ENCODE results near the gene RGS21. TPM values are rescaled to one million over a fixed set of nuclear protein-coding genes. Genes with fewer than 3 reads are reported as not detected.
"Not testable (repeated sequence)": the region's sequence is repeated elsewhere in the genome, so short reads cannot be mapped to it uniquely, and the experiment has no call there.

RGS21 gene
- total RNA-seq, 1 donor from 2014 or later: not detected

GRCh38 chr1:192303029-192303428 lies 13.8 kb upstream of the RGS21 start:
- DNase-seq (ENCODE audit: low read depth): no peak
- no peak overlapping the region for H3K4me3 ChIP-seq (ENCODE audit: low read depth, low read length)
- no peak for TF ChIP-seq CTCF (conservative IDR thresholded peaks at IDR 0.05; ENCODE audit: low read depth, low read length)

DNA sequence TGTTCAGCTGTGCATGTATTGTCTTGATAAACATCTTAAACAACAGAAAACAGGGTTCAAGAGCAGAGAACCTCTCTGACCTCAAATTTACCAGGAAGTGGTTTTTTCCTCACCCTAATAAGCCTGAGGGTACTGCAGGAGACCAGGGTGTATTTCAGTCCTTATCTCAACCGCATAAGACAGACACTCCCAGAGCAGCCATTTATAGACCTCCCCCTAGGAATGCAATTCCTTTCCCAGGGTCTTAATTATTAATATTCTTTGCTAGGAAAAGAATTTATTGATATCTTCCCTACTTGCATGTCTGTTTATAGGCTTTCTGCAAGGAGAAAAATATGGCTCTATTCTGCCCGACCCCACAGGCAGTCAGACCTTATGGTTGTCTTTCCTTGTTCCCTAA lies 8.5 kb upstream of the RGS21 start:
- H3K4me3 ChIP-seq (ENCODE audit: low read depth, low read length); DNase-seq (ENCODE audit: low read depth): not testable (repeated sequence)

GRCh38 chr1:192311281-192311680 lies 5.5 kb upstream of the RGS21 start:
- DNase-seq (ENCODE audit: low read depth): no peak
- peak; percentile 63 for TF ChIP-seq CTCF (conservative IDR thresholded peaks at IDR 0.05; ENCODE audit: low read depth, low read length)
- no peak overlapping the region for H3K4me3 ChIP-seq (ENCODE audit: low read depth, low read length)

GRCh38 chr1:192327997-192328396 lies 11.2 kb downstream of the RGS21 start:
- H3K4me3 ChIP-seq (ENCODE audit: low read depth, low read length): no peak overlapping the region
- TF ChIP-seq CTCF (conservative IDR thresholded peaks at IDR 0.05; ENCODE audit: low read depth, low read length): no peak
- DNase-seq (ENCODE audit: low read depth): no peak

- no peak for DNase-seq (ENCODE audit: low read depth)
- no peak for TF ChIP-seq CTCF (conservative IDR thresholded peaks at IDR 0.05; ENCODE audit: low read depth, low read length)
Measured at GRCh38 chr1:192342842-192343241, 26.1 kb downstream of the RGS21 start.

DNA sequence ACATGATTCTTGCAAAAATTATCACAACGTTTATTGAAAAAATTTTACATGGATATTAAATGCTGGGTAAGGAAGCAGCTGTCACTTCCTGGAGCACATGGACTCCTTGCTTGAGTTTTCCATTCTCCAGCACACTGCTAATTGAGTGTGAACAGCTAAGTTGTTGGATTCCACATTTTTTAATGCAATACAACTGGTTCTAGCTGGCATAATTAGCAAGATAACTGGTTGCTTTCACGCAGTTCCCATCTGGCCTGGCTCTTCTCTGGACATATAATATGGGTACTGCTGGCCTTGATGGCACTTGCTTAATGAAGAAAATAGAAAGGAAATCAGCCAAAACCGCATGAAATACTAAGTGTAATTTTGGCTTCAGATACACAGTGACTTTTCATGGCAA lies 26.6 kb downstream of the RGS21 start:
- H3K4me3 ChIP-seq (ENCODE audit: low read depth, low read length): no peak overlapping the region
- TF ChIP-seq CTCF (conservative IDR thresholded peaks at IDR 0.05; ENCODE audit: low read depth, low read length): no peak
- DNase-seq (ENCODE audit: low read depth): no peak

More at GRCh38 chr1:192342842-192343241, 26.1 kb downstream of the RGS21 start:
- H3K4me3 ChIP-seq (ENCODE audit: low read depth, low read length): no peak overlapping the region

DNA sequence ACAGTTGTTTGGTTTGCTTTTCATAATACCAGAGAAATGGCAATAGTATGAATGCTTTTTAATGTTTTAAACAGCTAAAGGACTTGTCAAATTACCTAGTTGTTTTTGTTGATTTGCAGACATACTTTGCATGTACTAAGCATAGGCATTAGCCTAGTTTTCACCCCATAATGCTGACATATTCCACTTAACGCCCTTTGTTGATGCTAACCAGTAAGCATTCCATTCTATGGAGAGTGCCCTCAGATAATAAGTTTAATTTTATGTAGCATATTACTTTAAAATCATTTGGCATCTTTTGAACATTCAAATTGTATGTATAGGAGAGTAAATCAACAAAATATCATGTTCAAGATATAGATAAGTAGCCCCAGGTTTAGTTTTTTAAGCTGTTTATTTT lies 32.5 kb downstream of the RGS21 start:
- no peak overlapping the region for H3K4me3 ChIP-seq (ENCODE audit: low read depth, low read length)
- no peak for DNase-seq (ENCODE audit: low read depth)
- TF ChIP-seq CTCF (conservative IDR thresholded peaks at IDR 0.05; ENCODE audit: low read depth, low read length): no peak

DNA sequence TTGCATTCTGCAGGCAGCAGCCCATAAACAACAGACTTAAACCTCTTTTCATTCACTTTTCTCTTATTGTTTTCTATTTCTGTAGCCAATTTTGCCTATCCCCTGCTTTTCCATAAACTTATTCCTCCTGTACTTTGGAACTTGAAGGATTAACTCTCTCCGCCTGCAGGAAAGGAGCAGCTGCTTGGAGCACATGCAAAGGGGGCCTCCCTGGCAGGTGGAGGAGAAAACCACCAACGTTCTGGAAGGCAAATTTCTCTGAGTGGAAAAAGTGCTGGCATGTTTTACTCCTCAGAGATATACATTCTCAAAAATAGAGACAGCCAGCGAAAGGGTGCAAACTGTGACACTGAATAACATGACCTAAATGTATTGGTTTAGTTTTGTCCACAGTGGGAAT lies 33.6 kb downstream of the RGS21 start:
- H3K4me3 ChIP-seq (ENCODE audit: low read depth, low read length): no peak overlapping the region
- no peak for DNase-seq (ENCODE audit: low read depth)
- TF ChIP-seq CTCF (conservative IDR thresholded peaks at IDR 0.05; ENCODE audit: low read depth, low read length): no peak

Data from epithelial cell of proximal tubule (primary cell).